ENCODE measurements around the gene RHBDL2.
"Not testable (repeated sequence)": the region's sequence is repeated elsewhere in the genome, so short reads cannot be mapped to it uniquely, and the experiment has no call there.

The RHBDL2 gene

GRCh38 chr1:38915352-38915948, 26.2 kb downstream of the RHBDL2 start:
- no peak for TF ChIP-seq Cebpa-rat (IDR thresholded peaks at IDR 0.05)

GRCh38 chr1:38914908-38915307, 26.7 kb downstream of the RHBDL2 start:
- H3K27ac ChIP-seq, H3K36me3 ChIP-seq, H4K20me1 ChIP-seq, H3K4me3 ChIP-seq, H3K27me3 ChIP-seq, H3K4me1 ChIP-seq, H3K9me3 ChIP-seq, H3K9ac ChIP-seq, H3K4me2 ChIP-seq: not testable (repeated sequence)

More at GRCh38 chr1:38915352-38915948, 26.2 kb downstream of the RHBDL2 start:
- no peaks in the 10 kb centered on the region for H3K27me3 ChIP-seq
- H3K36me3 ChIP-seq, result no peaks in the 10 kb centered on the region
- no peak overlapping the region for H3K4me2 ChIP-seq
- H3K4me1 ChIP-seq, result peaks cover 7% of the 10 kb centered on the region; the same call in 1 of the 2 replicates
- H3K9me3 ChIP-seq, result no peaks in the 10 kb centered on the region
- no peaks in the 10 kb centered on the region for H4K20me1 ChIP-seq
- no peak overlapping the region for H3K27ac ChIP-seq
- H3K9ac ChIP-seq, result no peak overlapping the region
- no peak overlapping the region for H3K4me3 ChIP-seq

- Histone ChIP-seq H3K9me3 (peaks cover 19% of the 10 kb centered on the region), H3K4me1 (no peaks in the 10 kb centered on the region), H3K27ac (no peak overlapping the region), H3K4me3 (no peak overlapping the region), H3K27me3 (no peaks in the 10 kb centered on the region), H3K9ac (no peak overlapping the region), H4K20me1 (no peaks in the 10 kb centered on the region), H3K4me2 (no peak overlapping the region), H3K36me3 (no peaks in the 10 kb centered on the region)
- TF ChIP-seq Cebpa-rat (IDR thresholded peaks at IDR 0.05), result no peak
Observed at GRCh38 chr1:38908821-38909220, 32.8 kb downstream of the RHBDL2 start.

- no peaks in the 10 kb centered on the region for H3K4me1 ChIP-seq
- H3K27me3 ChIP-seq, result no peaks in the 10 kb centered on the region
- TF ChIP-seq Cebpa-rat (IDR thresholded peaks at IDR 0.05), result no peak
- peaks cover 19% of the 10 kb centered on the region for H3K9me3 ChIP-seq
- H4K20me1 ChIP-seq, result no peaks in the 10 kb centered on the region
- no peaks in the 10 kb centered on the region for H3K36me3 ChIP-seq
- no peak overlapping the region for H3K27ac ChIP-seq
- no peak overlapping the region for H3K4me2 ChIP-seq
- H3K9ac ChIP-seq, result no peak overlapping the region
- H3K4me3 ChIP-seq, result no peak overlapping the region
Observed at GRCh38 chr1:38905985-38906384, 35.6 kb downstream of the RHBDL2 start.

GRCh38 chr1:38899560-38899959, 42.1 kb downstream of the RHBDL2 start:
- Histone ChIP-seq H3K4me3 (no peak overlapping the region), H3K4me1 (no peaks in the 10 kb centered on the region), H3K36me3 (no peaks in the 10 kb centered on the region), H3K9ac (no peak overlapping the region), H4K20me1 (no peaks in the 10 kb centered on the region), H3K4me2 (no peak overlapping the region), H3K27ac (no peak overlapping the region), H3K9me3 (no peaks in the 10 kb centered on the region), H3K27me3 (no peaks in the 10 kb centered on the region)
- no peak for TF ChIP-seq Cebpa-rat (IDR thresholded peaks at IDR 0.05)

GRCh38 chr1:38898653-38899230, 42.9 kb downstream of the RHBDL2 start:
- no peak overlapping the region for H3K27ac ChIP-seq
- H3K9ac ChIP-seq, result no peak overlapping the region
- H3K27me3 ChIP-seq, result no peaks in the 10 kb centered on the region
- no peak overlapping the region for H3K4me2 ChIP-seq
- no peak overlapping the region for H3K4me3 ChIP-seq
- H3K36me3 ChIP-seq, result no peaks in the 10 kb centered on the region
- TF ChIP-seq Cebpa-rat (IDR thresholded peaks at IDR 0.05), result no peak
- H4K20me1 ChIP-seq, result no peaks in the 10 kb centered on the region
- no peaks in the 10 kb centered on the region for H3K9me3 ChIP-seq
- no peaks in the 10 kb centered on the region for H3K4me1 ChIP-seq

GRCh38 chr1:38896169-38896568, 45.5 kb downstream of the RHBDL2 start:
- Histone ChIP-seq H3K9ac (no peak overlapping the region), H3K36me3 (no peaks in the 10 kb centered on the region), H3K9me3 (no peaks in the 10 kb centered on the region), H3K4me2 (no peak overlapping the region), H4K20me1 (no peaks in the 10 kb centered on the region), H3K27ac (no peak overlapping the region), H3K4me3 (no peak overlapping the region), H3K4me1 (no peaks in the 10 kb centered on the region), H3K27me3 (no peaks in the 10 kb centered on the region)
- no peak for TF ChIP-seq Cebpa-rat (IDR thresholded peaks at IDR 0.05)

- no peak overlapping the region for H3K4me2 ChIP-seq
- no peaks in the 10 kb centered on the region for H3K36me3 ChIP-seq
Observed at GRCh38 chr1:38892976-38893375, 48.7 kb downstream of the RHBDL2 start.

GRCh38 chr1:38891753-38892152, 49.9 kb downstream of the RHBDL2 start:
- Histone ChIP-seq H3K9me3 (no peaks in the 10 kb centered on the region), H3K27me3 (no peaks in the 10 kb centered on the region), H3K36me3 (no peaks in the 10 kb centered on the region), H3K27ac (no peak overlapping the region), H3K9ac (no peak overlapping the region), H4K20me1 (no peaks in the 10 kb centered on the region), H3K4me3 (no peak overlapping the region), H3K4me1 (peaks cover 7% of the 10 kb centered on the region; the same call in 1 of the 2 replicates), H3K4me2 (no peak overlapping the region)
- TF ChIP-seq Cebpa-rat (IDR thresholded peaks at IDR 0.05), result no peak

More at GRCh38 chr1:38892976-38893375, 48.7 kb downstream of the RHBDL2 start:
- peaks cover 7% of the 10 kb centered on the region; the same call in 1 of the 2 replicates for H3K4me1 ChIP-seq
- H3K9ac ChIP-seq, result no peak overlapping the region
- no peak for TF ChIP-seq Cebpa-rat (IDR thresholded peaks at IDR 0.05)
- H4K20me1 ChIP-seq, result no peaks in the 10 kb centered on the region
- H3K9me3 ChIP-seq, result no peaks in the 10 kb centered on the region
- no peaks in the 10 kb centered on the region for H3K27me3 ChIP-seq
- no peak overlapping the region for H3K27ac ChIP-seq
- H3K4me3 ChIP-seq, result no peak overlapping the region

GRCh38 chr1:38889589-38889988, 52.0 kb downstream of the RHBDL2 start:
- Histone ChIP-seq H3K27ac (no peak overlapping the region), H3K4me3 (no peak overlapping the region), H3K4me1 (peaks cover 7% of the 10 kb centered on the region; the same call in 1 of the 2 replicates), H3K9me3 (no peaks in the 10 kb centered on the region), H3K9ac (no peak overlapping the region), H3K4me2 (no peak overlapping the region), H3K27me3 (no peaks in the 10 kb centered on the region), H4K20me1 (no peaks in the 10 kb centered on the region), H3K36me3 (no peaks in the 10 kb centered on the region)
- TF ChIP-seq Cebpa-rat (IDR thresholded peaks at IDR 0.05), result no peak

Data from BLaER1 (cell line).